ENCODE results near the gene IQCM. TPM values are rescaled to one million over a fixed set of nuclear protein-coding genes. Genes with fewer than 3 reads are reported as not detected.

Gene IQCM
- polyA plus RNA-seq, 1 donor (not counting 4 experiments of a cell fraction or from before 2014, with no cell fraction given): not detected

DNA sequence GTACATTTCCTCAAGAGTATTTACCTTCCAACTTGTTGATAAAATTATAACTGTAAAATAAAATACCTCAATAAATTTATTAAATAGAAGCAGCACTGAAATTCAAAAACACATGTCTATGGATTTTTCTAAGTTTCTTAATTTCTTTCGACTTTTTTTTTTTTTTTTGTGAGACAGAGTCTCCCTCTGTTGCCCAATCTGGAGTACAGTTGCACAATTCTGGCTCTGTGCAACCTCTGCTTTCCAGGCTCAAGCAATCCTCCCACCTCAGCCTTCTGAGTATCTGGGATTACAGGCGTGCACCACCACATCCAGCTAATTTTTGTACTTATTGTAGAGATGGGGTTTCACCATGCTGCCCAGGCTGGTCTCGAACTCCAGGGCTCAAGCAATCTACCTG is 79.8 kb downstream of the IQCM start:
- Histone ChIP-seq H3K79me2 (ENCODE audit: control insufficient read depth, insufficient read depth, low read length) (no peaks in the 10 kb centered on the region), H3K9ac (ENCODE audit: control insufficient read depth, extremely low read depth, insufficient read depth, low read length) (no peak overlapping the region), H3K4me3 (ENCODE audit: control insufficient read depth in 2 of 3, extremely low read depth in 1 of 3, insufficient read depth in 2 of 3, low read depth in 1 of 3, low read length in 3 of 3) (no peak overlapping the region), H3K27ac (ENCODE audit: control insufficient read depth, insufficient read depth, low read length) (no peak overlapping the region), H3K9me3 (ENCODE audit: control insufficient read depth, low read depth, low read length) (no peaks in the 10 kb centered on the region), H3K27me3 (ENCODE audit: control insufficient read depth, extremely low read depth, insufficient read depth, low read length) (no peaks in the 10 kb centered on the region), H3K4me2 (ENCODE audit: control insufficient read depth, extremely low read depth, insufficient read depth, low read depth, low read length) (no peak overlapping the region), H3K36me3 (ENCODE audit: control insufficient read depth in 2 of 2, extremely low read depth in 1 of 2, insufficient read depth in 2 of 2, low read length in 2 of 2) (no peaks in the 10 kb centered on the region), H4K20me1 (ENCODE audit: control insufficient read depth, extremely low read depth, insufficient read depth, low read length) (no peaks in the 10 kb centered on the region), H3K4me1 (ENCODE audit: control insufficient read depth, extremely low read depth, insufficient read depth, low read length) (no peaks in the 10 kb centered on the region), H2AFZ (ENCODE audit: control insufficient read depth, low read length) (no peak overlapping the region), H3K9me1 (ENCODE audit: control insufficient read depth, extremely low read depth, insufficient read depth, low read length) (no peaks in the 10 kb centered on the region)
- dilution Hi-C loops (cut with MboI; ENCODE audit: extremely low pct_ligation_motif_present, low sequenced_read_pairs): no loop called here
- no peak for TF ChIP-seq EZH2 (IDR thresholded peaks at IDR 0.05; ENCODE audit: low read length)
- TF ChIP-seq, protein P1, sequence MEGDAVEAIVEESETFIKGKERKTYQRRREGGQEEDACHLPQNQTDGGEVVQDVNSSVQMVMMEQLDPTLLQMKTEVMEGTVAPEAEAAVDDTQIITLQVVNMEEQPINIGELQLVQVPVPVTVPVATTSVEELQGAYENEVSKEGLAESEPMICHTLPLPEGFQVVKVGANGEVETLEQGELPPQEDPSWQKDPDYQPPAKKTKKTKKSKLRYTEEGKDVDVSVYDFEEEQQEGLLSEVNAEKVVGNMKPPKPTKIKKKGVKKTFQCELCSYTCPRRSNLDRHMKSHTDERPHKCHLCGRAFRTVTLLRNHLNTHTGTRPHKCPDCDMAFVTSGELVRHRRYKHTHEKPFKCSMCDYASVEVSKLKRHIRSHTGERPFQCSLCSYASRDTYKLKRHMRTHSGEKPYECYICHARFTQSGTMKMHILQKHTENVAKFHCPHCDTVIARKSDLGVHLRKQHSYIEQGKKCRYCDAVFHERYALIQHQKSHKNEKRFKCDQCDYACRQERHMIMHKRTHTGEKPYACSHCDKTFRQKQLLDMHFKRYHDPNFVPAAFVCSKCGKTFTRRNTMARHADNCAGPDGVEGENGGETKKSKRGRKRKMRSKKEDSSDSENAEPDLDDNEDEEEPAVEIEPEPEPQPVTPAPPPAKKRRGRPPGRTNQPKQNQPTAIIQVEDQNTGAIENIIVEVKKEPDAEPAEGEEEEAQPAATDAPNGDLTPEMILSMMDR (optimal IDR thresholded peaks at IDR 0.05 in 1 of 3, IDR thresholded peaks at IDR 0.05 in 1 of 3, conservative IDR thresholded peaks at IDR 0.05 in 1 of 3; ENCODE audit: extremely low read depth in 1 of 3, insufficient read depth in 2 of 3, low read length in 3 of 3): no peak
- FAIRE-seq (no peak), DNase-seq (ENCODE audit: low read depth, low spot score) (no peak)

DNA sequence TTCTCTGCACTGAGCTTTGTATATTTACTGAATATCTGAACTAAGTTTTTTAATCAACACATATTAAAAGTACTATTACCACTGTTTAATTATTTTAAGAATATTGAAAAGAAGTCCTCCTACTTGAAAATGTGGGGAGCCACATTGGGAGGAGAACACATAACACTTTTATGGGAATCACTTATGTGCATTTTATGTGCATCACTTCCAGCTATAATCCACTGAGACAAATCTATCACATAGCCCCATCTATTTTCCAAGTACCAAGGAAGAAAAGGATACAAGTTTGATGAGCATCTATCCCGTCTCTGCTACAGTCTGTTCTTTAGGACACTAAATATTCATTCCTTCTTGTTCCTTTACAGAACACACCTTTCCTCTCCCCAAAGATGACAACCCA is 87.2 kb downstream of the IQCM start:
- no peak for DNase-seq (ENCODE audit: low read depth, low spot score)
- no peak overlapping the region for H2AFZ ChIP-seq (ENCODE audit: control insufficient read depth, low read length)
- FAIRE-seq: no peak
- no peaks in the 10 kb centered on the region for H3K9me3 ChIP-seq (ENCODE audit: control insufficient read depth, low read depth, low read length)
- H3K4me1 ChIP-seq (ENCODE audit: control insufficient read depth, extremely low read depth, insufficient read depth, low read length): peaks cover 5% of the 10 kb centered on the region
- no peaks in the 10 kb centered on the region for H3K27me3 ChIP-seq (ENCODE audit: control insufficient read depth, extremely low read depth, insufficient read depth, low read length)
- H3K9me1 ChIP-seq (ENCODE audit: control insufficient read depth, extremely low read depth, insufficient read depth, low read length): no peaks in the 10 kb centered on the region
- H3K79me2 ChIP-seq (ENCODE audit: control insufficient read depth, insufficient read depth, low read length): no peaks in the 10 kb centered on the region
- no peaks in the 10 kb centered on the region for H4K20me1 ChIP-seq (ENCODE audit: control insufficient read depth, extremely low read depth, insufficient read depth, low read length)
- no peak overlapping the region for H3K27ac ChIP-seq (ENCODE audit: control insufficient read depth, insufficient read depth, low read length)
- H3K4me3 ChIP-seq (ENCODE audit: control insufficient read depth in 2 of 3, extremely low read depth in 1 of 3, insufficient read depth in 2 of 3, low read depth in 1 of 3, low read length in 3 of 3): no peak overlapping the region
- H3K36me3 ChIP-seq (ENCODE audit: control insufficient read depth in 2 of 2, extremely low read depth in 1 of 2, insufficient read depth in 2 of 2, low read length in 2 of 2): no peaks in the 10 kb centered on the region
- TF ChIP-seq, protein P1 (optimal IDR thresholded peaks at IDR 0.05 in 1 of 3, IDR thresholded peaks at IDR 0.05 in 1 of 3, conservative IDR thresholded peaks at IDR 0.05 in 1 of 3; ENCODE audit: extremely low read depth in 1 of 3, insufficient read depth in 2 of 3, low read length in 3 of 3): no peak
- TF ChIP-seq EZH2 (IDR thresholded peaks at IDR 0.05; ENCODE audit: low read length): no peak
- H3K4me2 ChIP-seq (ENCODE audit: control insufficient read depth, extremely low read depth, insufficient read depth, low read depth, low read length): no peak overlapping the region
- dilution Hi-C loops (cut with MboI; ENCODE audit: extremely low pct_ligation_motif_present, low sequenced_read_pairs): no loop called here
- no peak overlapping the region for H3K9ac ChIP-seq (ENCODE audit: control insufficient read depth, extremely low read depth, insufficient read depth, low read length)
